Skeletal muscle satellite cell (primary cell): Measurements from ENCODE around the gene C1QL4. TPM values are rescaled to one million over a fixed set of nuclear protein-coding genes. Genes with fewer than 3 reads are reported as not detected.
A peak's percentile ranks its signal among the peaks of the same experiment; 100 is the strongest.
"Not testable (repeated sequence)": the region's sequence is repeated elsewhere in the genome, so short reads cannot be mapped to it uniquely, and the experiment has no call there.

ENCODE experiments used
- H3K27me3 ChIP-seq: 2 replicates; pipeline ENCODE4 v1.7.0; 2013; ENCODE audit warnings: low read length; ENCODE audit not compliant: control insufficient read depth, insufficient read depth
- H3K36me3 ChIP-seq: 2 replicates; pipeline ENCODE4 v1.7.0; 2013; ENCODE audit warnings: mild to moderate bottlenecking, control low read depth, low read length; ENCODE audit not compliant: insufficient read depth
- H3K4me1 ChIP-seq: 2 replicates; pipeline ENCODE4 v1.7.0; 2013; ENCODE audit warnings: low read length; ENCODE audit not compliant: control insufficient read depth, insufficient read depth
- H3K4me2 ChIP-seq: 2 replicates; pipeline ENCODE4 v1.7.0; 2013; ENCODE audit warnings: mild to moderate bottlenecking, low read length
- H3K4me3 ChIP-seq: 2 replicates; pipeline ENCODE4 v1.7.0; 2013; ENCODE audit warnings: low read length
- H3K9ac ChIP-seq: 2 replicates; pipeline ENCODE4 v1.7.0; 2013; ENCODE audit warnings: mild to moderate bottlenecking, low read depth, low read length, moderate library complexity
- H3K9me3 ChIP-seq: replicated peaks from 2 replicates; pipeline ENCODE4 v1.7.0; 2013; ENCODE audit warnings: mild to moderate bottlenecking, control low read depth, low read length
- total RNA-seq: library from RNA; depleted of rRNA; stranded (reverse); fragments of >200 nt; gene quantifications from 2 replicates; pipeline ENCODE4 v1.2.3, GENCODE V29; 2012; rRNA removed

The C1QL4 gene
- 0.22 TPM in 1 of 2 replicates, not detected in the other for total RNA-seq

DNA sequence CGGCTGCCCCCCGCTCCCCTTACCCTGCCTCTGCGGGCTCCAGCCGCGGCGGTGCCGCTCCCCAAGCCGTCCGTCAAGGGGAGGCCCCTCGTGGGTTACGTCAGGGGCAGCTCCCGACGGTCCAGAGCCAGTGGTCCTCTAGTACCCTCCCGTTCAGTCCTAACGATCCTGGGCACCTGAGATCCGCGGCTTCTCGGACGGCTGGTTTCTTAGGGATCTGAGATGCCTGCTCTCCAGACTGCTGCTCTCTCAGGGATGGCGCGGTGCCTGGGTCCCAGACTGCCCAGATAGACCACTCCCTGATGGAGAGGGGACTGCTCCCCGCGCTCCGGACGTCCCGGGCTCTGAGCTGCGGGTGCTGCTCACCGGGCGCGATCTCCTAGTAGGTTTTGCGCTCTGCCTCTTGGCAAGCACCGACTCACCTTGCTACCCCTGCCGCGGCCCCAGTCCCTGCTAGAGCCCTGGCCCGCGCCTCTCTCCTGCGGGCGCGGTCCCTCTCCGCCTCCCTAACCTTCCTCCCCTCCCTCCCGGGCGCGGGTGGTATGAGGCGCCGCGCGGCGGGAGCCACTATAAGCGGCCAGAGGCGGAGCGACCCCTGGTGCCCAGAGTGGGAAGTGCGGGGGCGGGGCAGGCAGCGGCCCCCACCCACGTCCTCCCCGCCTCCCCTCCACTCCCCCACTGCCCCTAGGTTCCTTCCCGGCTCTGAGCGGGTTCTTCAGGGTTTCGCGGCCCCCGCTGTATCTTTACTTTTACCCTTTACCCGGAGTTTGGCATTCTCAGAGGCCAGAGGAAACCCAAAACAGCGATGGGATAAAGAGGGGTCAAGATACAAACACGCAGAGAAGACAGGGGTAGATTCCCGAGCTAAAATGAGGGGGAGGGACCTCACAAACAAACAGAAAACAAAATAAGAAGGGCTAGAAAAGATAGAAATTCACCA, at the start of gene C1QL4:
Gene C1QL4, minus strand, starts transcription at position 544 of the 940 bp plus-strand sequence. CDS start 711 bp downstream, outside the sequence.
- Histone ChIP-seq H3K4me3 (peak within 1 kb of the TSS; percentile 72), H3K4me1 (peaks cover 6% of the 10 kb centered on the region), H3K36me3 (no peaks in the 10 kb centered on the region), H3K9me3 (no peaks in the 10 kb centered on the region), H3K9ac (peak within 1 kb of the TSS; percentile 53), H3K27me3 (peaks cover 39% of the 10 kb centered on the region), H3K4me2 (peak within 1 kb of the TSS; percentile 90)

DNA sequence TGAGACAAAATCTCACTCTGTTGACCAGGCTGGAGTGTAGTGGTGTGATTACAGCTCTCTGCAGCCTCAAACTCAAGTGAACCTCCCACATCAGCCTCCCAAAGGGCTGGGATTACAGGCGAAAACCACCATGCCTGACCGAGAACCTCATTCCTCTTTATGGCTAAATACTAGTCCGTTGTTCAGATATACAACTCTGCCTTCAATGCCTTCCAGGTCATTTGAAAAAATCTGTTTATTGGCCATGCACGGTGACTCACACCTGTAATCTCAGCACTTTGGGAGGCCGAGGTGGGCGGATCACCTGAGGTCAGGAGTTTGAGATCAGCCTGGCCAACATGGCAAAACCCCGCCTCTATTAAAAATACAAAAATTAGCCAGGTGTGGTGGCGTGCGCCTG, 43.2 kb upstream of the C1QL4 start:
- not testable (repeated sequence) for H3K36me3 ChIP-seq, H3K9me3 ChIP-seq, H3K4me2 ChIP-seq, H3K4me1 ChIP-seq, H3K4me3 ChIP-seq, H3K9ac ChIP-seq, H3K27me3 ChIP-seq

DNA sequence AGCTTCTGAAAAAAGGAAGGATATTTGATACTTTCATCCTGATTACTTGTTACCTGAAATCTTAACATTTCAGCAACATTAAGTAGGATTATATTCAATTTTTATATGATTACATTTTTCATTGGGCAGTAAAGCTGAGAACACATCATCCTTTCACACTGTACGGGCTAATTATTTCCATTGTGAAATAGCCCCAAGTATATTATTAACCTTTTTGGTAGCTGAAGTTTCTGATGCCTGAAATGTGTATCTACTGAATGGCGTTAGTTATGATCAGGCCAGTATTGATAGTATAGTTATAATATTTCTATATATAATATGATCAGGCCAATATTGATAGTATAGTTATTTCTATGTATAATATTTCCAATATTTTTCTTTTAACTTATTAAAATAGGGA, 40.4 kb upstream of the C1QL4 start:
- Histone ChIP-seq H3K9ac (no peak overlapping the region), H3K27me3 (no peaks in the 10 kb centered on the region), H3K4me1 (no peaks in the 10 kb centered on the region), H3K4me3 (no peak overlapping the region), H3K36me3 (peaks cover 4% of the 10 kb centered on the region), H3K4me2 (no peak overlapping the region), H3K9me3 (no peaks in the 10 kb centered on the region)

DNA sequence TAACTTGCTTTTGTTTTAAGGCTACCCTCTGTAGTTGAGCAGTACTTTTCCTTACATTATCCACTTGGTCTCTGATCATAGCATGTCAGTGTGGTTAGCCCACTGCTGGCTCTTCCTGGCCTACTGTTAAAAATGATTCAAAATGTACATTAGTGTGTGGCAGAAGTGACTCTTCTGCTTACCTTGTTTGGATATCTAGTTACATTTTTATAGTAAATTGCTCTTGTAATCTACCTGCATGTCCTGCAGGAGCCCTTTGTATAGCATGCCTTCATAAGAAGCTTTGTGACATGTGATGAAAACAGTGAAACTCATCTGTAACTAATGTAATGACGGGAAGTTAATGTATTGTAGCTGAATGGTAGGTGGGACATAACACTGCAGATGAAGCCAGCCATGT, 38.4 kb upstream of the C1QL4 start:
- H3K4me2 ChIP-seq, result no peak overlapping the region
- H3K36me3 ChIP-seq, result peaks cover 6% of the 10 kb centered on the region
- no peak overlapping the region for H3K4me3 ChIP-seq
- H3K27me3 ChIP-seq, result no peaks in the 10 kb centered on the region
- H3K9me3 ChIP-seq, result no peaks in the 10 kb centered on the region
- no peak overlapping the region for H3K9ac ChIP-seq
- peaks cover 2% of the 10 kb centered on the region for H3K4me1 ChIP-seq

DNA sequence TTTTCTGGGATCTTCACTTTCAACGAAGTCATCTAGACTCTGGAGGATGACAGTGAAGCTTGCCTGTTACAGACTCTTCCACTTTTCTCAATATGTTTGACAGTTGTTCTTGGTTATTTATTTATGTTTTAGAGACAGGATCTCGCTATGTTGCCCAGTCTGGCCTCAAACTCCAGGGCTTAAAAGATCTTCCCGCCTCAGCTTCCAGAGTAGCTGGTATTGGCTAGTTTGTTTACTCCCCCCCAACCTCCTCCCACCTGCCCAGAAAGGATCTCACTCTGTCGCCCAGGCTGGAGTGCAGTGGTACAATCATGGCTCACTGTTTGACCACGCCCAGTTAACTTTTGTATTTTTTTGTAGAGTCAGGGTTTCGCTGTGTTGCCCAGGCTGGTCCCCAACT, 33.6 kb upstream of the C1QL4 start:
- Histone ChIP-seq H3K27me3 (no peaks in the 10 kb centered on the region), H3K4me3 (no peak overlapping the region), H3K4me2 (no peak overlapping the region), H3K36me3 (peaks cover 6% of the 10 kb centered on the region), H3K9ac (no peak overlapping the region), H3K9me3 (no peaks in the 10 kb centered on the region), H3K4me1 (peaks cover 28% of the 10 kb centered on the region)

DNA sequence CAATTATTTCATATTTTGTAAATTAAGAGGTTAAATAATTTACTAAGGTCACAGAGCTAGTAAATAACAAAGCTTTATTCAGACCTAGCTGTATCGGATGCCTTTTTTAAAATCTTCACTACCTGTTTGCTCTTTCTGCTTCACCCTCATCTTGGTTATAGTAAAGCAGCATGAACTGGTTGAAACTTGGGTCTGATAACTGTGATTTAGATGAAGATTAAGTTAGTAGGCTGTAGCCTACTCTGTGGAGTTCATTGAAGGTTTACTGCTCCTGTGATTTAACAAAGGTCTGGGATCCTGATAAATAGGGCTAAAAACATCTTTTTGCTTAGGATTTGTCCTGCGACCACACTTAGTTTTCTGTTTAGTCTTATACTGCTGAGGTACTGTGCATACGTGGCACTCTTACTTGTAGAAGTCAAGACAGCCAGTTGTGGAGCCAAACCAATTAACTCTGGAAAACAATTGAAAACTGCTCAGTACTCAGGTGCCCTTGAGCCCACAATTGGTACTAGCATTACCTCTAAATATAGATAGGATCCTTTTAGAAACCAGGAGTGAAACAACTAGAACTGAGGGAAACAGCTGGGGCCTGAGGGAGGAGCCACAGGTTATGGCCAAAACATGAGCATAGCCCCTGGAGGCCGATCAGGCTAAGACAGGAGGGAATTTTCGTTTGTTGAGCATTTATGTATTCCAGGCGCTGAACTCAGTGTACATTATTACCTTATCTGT, 32.6 kb upstream of the C1QL4 start:
- Histone ChIP-seq H3K4me3 (peak overlapping the region; percentile 76), H3K9me3 (no peaks in the 10 kb centered on the region), H3K36me3 (peaks cover 6% of the 10 kb centered on the region), H3K27me3 (no peaks in the 10 kb centered on the region), H3K4me2 (peak overlapping the region; percentile 86), H3K9ac (peak overlapping the region; percentile 54), H3K4me1 (peaks cover 38% of the 10 kb centered on the region)

DNA sequence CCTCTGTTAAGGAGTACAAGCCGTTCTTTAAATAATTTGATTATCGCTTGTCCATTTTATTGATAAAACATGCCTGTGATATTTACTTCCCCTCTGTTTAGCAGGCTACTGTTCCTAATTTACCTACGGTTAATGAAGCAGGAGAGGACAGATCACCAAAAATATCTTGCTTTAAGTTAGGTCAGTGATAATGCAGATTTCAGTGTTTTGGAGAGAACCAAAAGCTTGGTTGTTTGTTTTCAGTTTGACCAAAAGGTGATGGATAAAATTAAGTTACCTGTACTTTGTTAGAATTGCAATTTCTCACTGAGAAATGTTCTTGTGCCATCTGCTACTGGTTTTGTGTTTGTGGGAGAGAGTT, 31.2 kb upstream of the C1QL4 start:
- Histone ChIP-seq H3K4me2 (peak overlapping the region; percentile 86), H3K36me3 (peaks cover 2% of the 10 kb centered on the region), H3K27me3 (no peaks in the 10 kb centered on the region), H3K9ac (peak overlapping the region; percentile 99), H3K9me3 (no peaks in the 10 kb centered on the region), H3K4me3 (peak overlapping the region; percentile 76), H3K4me1 (peaks cover 41% of the 10 kb centered on the region)

DNA sequence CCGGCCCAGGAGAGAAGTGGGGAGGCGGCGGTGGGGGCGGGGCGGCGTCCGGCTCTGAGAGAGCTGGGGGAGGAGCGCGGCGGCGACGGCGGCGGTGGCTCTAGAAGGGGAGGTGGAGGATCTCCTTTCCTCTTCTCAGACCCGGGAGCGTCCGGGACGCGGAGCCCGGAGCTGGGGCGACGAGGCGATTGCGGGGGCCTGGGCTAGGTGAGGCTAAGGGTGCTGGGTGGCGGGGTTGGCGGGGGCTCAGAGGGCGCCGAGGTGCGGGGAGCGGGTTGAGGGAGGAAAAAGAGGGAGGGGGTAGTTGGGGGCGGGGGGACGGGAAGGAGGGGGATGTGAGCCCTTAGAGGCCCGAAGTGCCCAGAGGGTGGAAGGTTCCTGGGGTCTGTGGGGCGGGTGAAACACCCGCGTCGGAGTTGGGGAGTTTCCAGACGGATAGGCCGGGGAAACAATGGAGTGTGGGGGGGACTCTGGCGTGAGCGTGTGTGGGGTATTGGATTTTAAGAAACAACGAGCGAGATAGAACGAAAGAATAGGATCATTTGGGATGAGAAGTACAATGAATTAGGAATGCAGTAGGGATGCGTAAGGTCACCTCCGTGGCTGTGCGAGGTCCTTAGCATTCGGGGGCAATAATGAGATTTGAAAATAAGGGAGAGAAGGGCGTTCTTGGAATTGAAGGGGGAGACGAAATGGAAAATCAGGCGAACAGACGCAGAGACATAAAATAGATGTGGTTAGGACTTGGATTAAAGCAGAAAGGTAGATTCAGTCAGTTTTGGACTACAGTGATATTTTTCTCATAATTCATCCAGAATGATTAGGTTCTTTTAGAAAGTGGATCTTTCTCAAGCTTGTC, 30.6 kb upstream of the C1QL4 start, which contains the start of gene SPATS2:
Gene SPATS2, plus strand, starts transcription at position 82 of the 859 bp plus-strand sequence. CDS start 93,551 bp downstream, outside the sequence.
- H3K36me3 ChIP-seq, result peaks cover 2% of the 10 kb centered on the region
- peak within 1 kb of the TSS; percentile 86 for H3K4me2 ChIP-seq
- H3K4me1 ChIP-seq, result peaks cover 41% of the 10 kb centered on the region
- peak within 1 kb of the TSS; percentile 76 for H3K4me3 ChIP-seq
- H3K9ac ChIP-seq, result peak within 1 kb of the TSS; percentile 99
- H3K9me3 ChIP-seq, result no peaks in the 10 kb centered on the region
- H3K27me3 ChIP-seq, result no peaks in the 10 kb centered on the region

DNA sequence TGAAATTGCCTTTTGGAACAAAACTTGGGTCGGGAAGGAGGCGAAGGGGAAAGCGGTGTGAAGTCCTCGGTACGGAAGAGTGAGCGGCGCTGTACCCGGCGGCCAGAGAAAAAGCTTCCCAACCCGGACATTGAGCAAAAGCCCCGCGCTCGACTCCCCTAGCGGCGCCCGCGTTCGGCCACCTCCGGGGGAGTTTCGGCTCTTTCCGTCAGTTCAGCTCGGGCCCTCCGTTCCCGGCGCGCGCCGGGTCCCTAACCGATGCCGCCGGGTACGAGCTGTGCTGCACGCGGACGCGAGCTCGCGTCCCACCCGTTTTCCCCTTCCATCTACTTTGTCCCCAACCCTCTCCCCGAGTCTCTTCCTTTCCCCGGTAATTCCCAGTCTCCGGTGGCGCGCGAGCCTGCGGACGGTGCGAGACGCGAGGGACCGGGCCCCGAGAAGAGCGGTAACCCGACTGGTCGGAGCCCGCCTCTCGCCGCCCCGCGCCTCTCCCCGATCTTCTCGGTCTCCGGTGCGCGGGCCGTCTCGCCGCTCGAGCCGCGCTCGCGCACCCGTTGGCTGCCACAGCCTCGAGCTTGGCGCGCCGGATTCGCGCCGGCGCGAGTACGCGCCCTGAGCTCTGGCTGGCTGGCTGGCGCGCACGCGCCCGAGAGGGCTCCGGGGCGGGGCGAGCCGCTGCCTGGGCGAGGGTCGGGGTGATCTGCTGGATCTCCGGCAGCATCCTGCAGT, 29.8 kb upstream of the C1QL4 start:
- Histone ChIP-seq H3K4me3 (peak overlapping the region; percentile 76), H3K4me2 (peak overlapping the region; percentile 86), H3K9ac (peak overlapping the region; percentile 99), H3K4me1 (peaks cover 41% of the 10 kb centered on the region), H3K9me3 (no peaks in the 10 kb centered on the region), H3K27me3 (no peaks in the 10 kb centered on the region), H3K36me3 (no peaks in the 10 kb centered on the region)

DNA sequence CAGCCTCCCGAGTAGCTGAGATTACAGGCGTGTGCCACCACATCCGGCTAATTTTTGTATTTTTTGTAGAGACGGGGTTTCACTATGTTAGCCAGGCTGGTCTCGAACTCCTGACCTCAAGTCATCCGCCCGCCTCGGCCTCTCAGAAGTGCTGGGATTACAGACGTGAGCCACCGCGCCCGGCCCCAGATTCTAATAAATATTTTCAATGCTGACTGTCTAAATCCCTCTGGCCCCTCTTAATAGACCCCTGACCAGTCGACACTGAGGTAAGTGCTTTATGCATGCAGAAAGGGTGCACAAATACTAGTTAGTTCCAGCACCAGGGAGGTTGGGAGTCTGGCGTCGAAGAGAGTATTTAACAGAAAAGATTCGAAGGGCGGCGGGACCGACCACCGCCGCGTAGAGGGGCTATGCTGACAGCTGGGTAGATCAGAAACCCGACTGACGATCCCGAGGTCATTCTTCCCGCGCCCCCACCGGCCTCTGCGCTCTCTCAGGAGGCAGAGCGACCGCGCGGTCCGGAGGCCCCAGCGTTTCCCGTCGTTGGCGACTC, 29.2 kb upstream of the C1QL4 start:
- H3K27me3 ChIP-seq, result no peaks in the 10 kb centered on the region
- H3K9ac ChIP-seq, result peak overlapping the region; percentile 99
- peak overlapping the region; percentile 86 for H3K4me2 ChIP-seq
- peaks cover 41% of the 10 kb centered on the region for H3K4me1 ChIP-seq
- H3K4me3 ChIP-seq, result peak overlapping the region; percentile 76
- no peaks in the 10 kb centered on the region for H3K9me3 ChIP-seq
- H3K36me3 ChIP-seq, result no peaks in the 10 kb centered on the region
